DND-41 (cell line): ENCODE results near the gene NPRL2.

Experiments used
- CTCF ChIP-seq: IDR thresholded peaks from 2 replicates; pipeline ENCODE4 v1.5.1; 2012; ENCODE audit warnings: borderline replicate concordance, low read length, moderate library complexity, mild to moderate bottlenecking; ENCODE audit not compliant: poor library complexity, severe bottlenecking; ENCODE audit errors: extremely low read depth
- EZH2 ChIP-seq: IDR thresholded peaks from 3 replicates; pipeline ENCODE4 v1.6.1; 2012; ENCODE audit warnings: borderline replicate concordance, low read depth, mild to moderate bottlenecking, moderate library complexity, low read length, inconsistent platforms; ENCODE audit not compliant: severe bottlenecking

GRCh38 chr3:50331364-50331907 is 19.1 kb downstream of the NPRL2 start:
- TF ChIP-seq CTCF (no peak), EZH2 (no peak)
